ENCODE data around the gene TMA7B.
"Not testable (repeated sequence)": the region's sequence is repeated elsewhere in the genome, so short reads cannot be mapped to it uniquely, and the experiment has no call there.

TMA7B gene

DNA sequence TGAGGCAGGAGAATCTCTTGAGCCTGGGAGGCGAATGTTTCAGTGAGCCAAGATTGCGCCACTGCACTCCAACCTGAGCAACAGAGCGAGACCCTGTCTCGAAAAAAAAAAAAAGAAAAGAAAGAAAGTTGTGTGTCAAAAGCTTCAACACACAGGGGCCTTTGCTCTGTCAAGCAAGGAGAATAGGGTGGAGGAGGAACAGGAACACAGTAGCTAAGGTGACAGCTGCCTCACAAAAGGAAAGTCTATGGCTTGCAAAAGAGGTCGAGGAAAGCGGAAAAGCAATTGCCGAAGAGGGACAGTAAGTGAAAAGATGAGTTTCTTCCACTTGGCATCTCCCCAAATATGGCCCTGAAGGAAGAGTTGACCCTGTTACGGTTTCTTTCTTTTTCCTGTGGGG, 26.5 kb upstream of the TMA7B start:
- DNase-seq, result no peak

DNA sequence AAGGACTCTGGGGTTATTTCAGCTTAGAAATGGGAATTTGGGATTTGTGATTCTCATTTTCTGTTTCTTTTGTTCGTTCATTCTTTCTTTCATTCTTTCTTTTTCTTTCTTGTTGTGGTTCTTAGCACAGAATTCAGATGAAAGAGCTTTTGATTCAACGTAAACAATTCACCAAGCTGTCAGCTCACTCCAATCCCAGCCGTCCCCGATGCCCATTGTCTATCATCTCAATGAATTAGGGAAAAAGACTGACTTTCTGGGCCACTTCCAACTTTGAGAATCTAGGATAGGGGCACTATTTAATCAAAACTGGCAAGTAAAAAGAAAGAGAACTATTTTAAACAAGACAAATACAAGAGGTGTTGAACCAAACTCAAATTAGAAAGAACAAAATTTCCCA, 25.1 kb upstream of the TMA7B start:
- DNase-seq, result no peak

DNA sequence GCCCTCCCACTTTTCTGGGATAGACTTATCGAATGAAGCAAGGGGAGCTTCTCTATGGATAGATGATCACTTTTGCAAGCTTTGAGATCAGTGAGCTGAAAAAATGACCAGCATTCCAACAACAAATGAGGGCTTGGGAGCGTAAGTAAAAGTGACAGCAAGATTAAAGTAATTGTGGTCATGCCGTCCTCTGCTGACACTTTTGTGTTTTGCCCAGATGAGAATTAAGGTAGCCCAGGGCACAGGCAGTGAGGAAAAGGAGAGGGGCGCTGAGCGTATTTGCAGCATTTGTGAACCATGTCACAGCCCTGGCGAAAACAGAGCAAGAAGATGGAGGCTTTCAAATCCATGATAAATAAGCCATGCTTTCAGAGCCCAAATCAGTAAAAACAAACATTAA, 24.6 kb upstream of the TMA7B start:
- DNase-seq, result no peak

DNA sequence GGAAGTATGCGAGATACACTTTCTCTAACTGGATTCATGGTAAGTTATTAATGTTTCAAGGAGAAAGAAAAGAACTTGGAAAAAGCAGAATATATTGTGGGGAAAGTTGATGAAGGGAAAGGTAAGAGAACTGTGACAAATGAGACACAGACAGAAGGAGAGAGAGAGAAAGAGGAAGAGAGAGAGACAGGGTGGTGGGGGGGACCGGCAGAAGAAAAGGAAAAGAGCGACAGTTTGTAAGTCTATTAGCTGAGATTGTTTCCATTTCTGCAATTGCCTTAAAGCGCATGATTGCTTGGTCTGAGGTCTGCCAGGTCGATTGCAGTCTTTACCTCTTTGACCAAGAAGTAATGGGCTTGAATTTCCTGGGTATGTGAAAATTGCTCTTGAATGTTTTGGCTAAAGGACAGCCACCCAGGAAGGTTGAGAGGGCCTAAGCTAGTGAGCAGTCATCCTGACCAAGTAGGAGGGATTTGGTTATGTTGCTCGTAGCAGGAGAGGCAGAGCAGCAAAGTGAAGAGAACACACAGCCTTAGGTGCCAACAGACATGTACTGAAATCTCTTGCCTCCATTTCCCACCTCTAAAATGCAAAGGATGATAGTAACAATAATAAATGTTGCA, 23.6 kb upstream of the TMA7B start:
- DNase-seq, result no peak

- no peak for DNase-seq
Measured at GRCh38 chr22:39937906-39938305, 22.3 kb upstream of the TMA7B start.

- DNase-seq, result no peak
Measured at GRCh38 chr22:39938509-39939111, 21.6 kb upstream of the TMA7B start.

GRCh38 chr22:39939830-39940229, 20.4 kb upstream of the TMA7B start:
- DNase-seq, result no peak

DNA sequence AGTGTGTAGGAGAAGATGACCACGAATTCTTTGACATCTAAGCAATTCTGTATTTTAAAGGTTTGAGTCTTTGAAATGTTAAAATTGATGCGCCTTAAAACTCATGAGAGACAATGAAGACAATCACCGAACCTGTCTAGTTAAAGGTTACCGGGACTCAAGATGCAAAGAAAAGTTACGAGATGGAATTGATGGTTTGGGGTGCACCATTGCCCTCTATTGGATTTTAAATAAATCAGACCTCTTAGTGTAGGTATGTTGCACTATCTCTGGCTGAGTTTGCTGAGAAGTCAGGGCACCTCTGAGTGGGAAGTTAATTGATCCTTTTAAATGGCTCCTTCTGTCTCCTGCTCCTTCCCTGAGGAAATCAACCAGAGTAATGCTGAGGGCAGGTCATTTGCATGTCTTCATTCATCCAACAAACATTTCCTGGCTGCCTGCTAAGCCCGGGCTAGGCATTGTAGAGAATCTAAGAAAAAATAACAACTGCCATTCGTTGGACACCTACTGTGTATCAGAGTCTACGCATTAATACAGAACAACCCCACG, 19.4 kb upstream of the TMA7B start:
- DNase-seq, result no peak

DNA sequence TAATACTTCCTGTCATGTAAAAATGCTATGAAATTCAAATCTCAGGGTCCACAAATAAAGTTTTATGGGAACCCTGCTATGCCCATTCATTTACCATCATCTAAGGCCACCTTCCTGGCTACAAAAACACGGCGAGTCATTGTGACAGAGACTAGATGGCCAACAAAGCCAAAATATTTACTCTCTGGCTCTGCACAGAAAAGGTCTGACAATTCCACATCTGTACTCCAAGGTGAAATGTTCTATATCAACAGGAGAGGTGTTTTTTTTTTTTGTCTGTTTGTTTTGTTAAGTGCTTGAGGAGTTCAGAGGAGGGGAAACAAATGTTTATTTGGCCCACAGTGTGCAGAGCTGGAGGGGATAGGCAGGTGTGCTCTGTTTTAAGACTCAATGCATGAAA, 18.6 kb upstream of the TMA7B start:
- no peak for DNase-seq

- no peak for DNase-seq
Measured at GRCh38 chr22:39942439-39943230, 17.6 kb upstream of the TMA7B start.

DNA sequence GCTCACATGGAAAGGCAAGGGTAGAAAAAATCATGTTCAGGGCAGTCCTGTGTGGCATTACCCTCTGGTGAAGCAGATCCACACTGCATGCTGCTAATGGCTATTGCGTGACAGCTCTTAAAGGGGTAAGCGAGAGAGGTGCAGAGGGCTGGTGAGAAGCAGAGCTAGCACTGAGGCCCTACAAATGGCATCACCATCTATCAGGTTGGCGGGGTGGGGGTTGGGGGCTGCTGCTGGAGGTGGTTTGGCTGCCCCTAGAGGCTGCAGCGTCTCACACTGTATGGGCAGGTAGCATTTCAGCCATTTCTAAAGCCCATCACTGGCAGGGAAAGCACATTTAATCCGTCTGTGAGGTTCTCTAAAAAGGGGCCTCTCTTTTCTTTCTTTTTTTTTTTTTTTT, 16.9 kb upstream of the TMA7B start:
- DNase-seq, result no peak

GRCh38 chr22:39943953-39944872, 16.0 kb upstream of the TMA7B start:
- no peak for DNase-seq

GRCh38 chr22:39946126-39946502, 14.1 kb upstream of the TMA7B start:
- DNase-seq, result no peak

- no peak for DNase-seq
Measured at GRCh38 chr22:39946503-39947219, 13.5 kb upstream of the TMA7B start.

DNA sequence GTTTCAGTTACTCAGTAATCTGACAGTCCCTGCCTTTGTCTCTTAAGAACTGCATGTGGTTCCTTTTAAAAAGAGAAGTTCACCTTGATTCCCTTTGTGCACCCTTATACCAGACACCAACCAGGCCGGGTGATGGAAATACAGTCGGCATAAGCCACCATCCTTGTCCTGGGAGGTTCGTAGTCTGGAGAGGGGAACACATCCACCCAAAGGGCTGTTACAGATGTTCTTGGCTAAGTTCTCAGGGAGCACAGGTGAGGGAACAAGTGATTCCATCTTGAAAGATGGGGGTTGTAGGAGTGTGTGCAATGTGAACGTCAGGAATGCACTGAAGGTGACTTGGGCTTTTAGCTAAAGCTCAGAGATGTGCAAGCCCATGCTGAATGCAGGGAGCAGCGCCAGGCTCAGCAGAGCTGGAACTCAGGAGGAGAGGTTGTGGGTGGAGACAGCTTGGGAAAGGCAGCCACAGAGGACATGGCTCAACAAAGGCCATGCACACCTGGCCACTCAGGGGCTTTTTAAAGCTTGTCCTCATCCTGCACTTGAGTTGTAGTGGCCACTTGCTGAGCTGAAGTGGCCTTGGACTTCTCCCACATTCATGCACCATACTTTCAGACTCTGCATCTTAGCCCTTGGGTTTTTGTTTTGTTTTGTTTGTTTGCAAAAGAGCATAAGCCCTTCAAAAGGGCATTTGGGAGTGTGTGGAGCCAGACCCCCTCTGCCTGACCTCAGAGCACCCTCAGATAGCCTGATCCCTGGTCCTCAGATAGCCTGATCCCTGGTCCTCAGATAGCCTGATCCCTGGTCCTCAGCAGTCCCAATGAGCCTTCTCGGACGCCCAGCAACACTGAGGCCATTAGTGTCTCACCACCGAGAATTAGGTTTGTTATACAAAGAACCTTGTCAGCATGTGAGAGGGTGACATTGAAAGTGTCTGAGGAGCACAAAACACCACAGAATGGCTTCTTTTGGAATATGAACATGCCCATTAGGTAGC, 12.7 kb upstream of the TMA7B start:
- DNase-seq, result no peak

DNA sequence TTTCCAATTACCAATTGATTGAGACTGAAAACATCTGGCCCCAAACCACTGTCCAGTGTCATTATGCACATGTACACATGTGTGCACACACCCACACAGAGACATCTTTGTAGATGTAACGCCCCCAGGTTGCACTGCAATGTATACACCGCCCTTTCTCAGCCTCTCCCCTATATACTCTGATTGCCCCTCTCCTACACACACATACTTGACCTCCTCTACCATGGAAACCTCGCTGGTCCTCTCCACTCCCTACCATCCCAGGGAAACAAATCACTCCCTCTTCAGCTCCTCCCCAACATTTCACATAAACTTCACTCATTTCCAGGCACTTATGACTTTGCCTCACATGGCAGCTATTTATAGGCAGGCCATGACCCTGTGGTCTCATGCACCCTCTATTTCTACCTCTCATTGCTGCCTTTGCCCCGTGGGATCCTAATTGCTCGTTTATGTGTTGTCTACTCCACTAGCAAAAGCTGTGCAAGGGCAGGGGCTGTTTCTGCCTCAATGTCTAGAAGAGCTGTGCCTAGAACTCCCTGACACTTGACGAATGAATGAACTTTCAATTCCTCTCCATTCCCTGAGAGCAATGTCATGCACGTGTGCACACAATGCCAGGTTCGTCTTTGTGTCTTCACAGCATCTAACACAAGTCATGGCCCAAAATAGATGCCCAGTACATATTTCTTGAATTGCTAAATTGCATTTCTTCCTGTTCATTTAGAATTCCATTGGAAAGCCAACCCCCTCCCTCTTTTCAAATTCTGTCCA, 10.0 kb upstream of the TMA7B start:
- no peak for DNase-seq

- DNase-seq, result not testable (repeated sequence)
Measured at GRCh38 chr22:39951603-39952293, 8.4 kb upstream of the TMA7B start.

DNA sequence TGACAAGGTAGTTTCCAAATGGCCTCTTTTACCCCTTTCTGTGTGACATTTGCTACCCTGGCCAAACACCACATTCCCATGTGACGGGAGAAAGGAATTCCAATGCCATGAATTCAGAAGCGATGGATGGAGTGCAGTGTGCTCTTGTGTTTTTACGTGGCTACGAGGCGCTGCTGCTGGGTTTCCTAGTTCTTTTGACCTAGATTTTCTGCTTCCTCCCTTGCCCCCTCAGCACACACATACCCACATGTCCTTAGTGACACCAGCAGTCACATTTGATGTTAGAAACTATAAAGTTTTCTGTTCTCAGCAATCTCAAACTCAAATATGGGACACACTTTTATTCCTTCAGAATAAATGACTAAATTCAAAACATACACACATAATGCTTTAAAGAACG, 7.8 kb upstream of the TMA7B start:
- no peak for DNase-seq

DNA sequence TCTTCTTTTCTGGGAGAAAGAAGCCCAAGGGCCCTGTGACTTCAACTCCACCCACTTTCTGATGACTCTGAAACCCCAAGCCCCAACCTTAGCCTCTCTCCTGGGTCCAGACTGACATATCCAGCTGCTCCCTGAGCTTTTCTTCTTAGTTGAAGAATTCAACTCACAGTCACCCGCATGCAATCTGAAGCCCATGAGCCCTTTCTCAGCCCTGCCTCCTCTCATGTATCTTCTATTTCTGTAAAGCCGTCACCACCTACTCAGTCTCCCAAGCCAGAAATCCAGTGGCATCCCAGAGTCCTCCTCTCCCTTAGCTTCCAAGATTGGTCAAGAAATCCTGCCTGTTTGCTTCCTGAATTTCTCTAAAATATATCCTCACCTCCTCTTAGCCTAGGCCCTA, 7.1 kb upstream of the TMA7B start:
- DNase-seq, result no peak

Data from DMS 273 treated with DMSO at 0.1 percent for 48 hours (cell line).